Heart right ventricle (tissue), 16 donors: Measurements from ENCODE around the gene CSNK2A2. TPM values are rescaled to one million over a fixed set of nuclear protein-coding genes. Genes with fewer than 3 reads are reported as not detected.

Experiments used
- ATAC-seq, 8 donors: fragments of 200-7000 bp; cut with Tn5 transposase; one replicate each; pipeline ENCODE4 v1.9.1; 2020; ENCODE audit warnings: mild to moderate bottlenecking in 8 of 8, moderate library complexity in 8 of 8, moderate number of reproducible peaks in 1 of 8
- DNase-seq, 2 donors: peaks; one replicate each; pipeline ENCODE4 v3.0.0-alpha.2; 2020
- H3K27ac ChIP-seq, 10 donors: fragments of 200-600 bp; sonication (generic) in 2 of 10; one replicate each; pipeline versions ENCODE4 v1.5.0 to v1.8.0; 2020 to 2022; ENCODE audit warnings: mild to moderate bottlenecking in 3 of 10
- H3K27me3 ChIP-seq, 7 donors: fragments of 200-600 bp; one replicate each; pipeline ENCODE4 v1.8.0; 2021 to 2022; ENCODE audit warnings: mild to moderate bottlenecking in 2 of 7
- H3K36me3 ChIP-seq, 9 donors: fragments of 200-600 bp; sonication (generic) in 1 of 9; one replicate each; pipeline versions ENCODE4 v1.5.0 to v1.8.0; 2020 to 2022; ENCODE audit warnings: mild to moderate bottlenecking in 2 of 9
- H3K4me1 ChIP-seq, 9 donors: fragments of 200-600 bp; sonication (generic) in 1 of 9; one replicate each; pipeline versions ENCODE4 v1.5.0 to v1.8.0; 2020 to 2022; ENCODE audit warnings: mild to moderate bottlenecking in 4 of 9
- H3K4me3 ChIP-seq, 10 donors: fragments of 200-600 bp; sonication (generic) in 2 of 10; one replicate each; pipeline versions ENCODE4 v1.5.0 to v1.8.0; 2020 to 2022; ENCODE audit warnings: mild to moderate bottlenecking in 7 of 10, moderate library complexity in 2 of 10
- H3K9me3 ChIP-seq, 11 donors: fragments of 200-600 bp in 10 of 11; sonication (generic) in 2 of 11; one replicate each; pipeline versions ENCODE4 v1.5.0 to v1.8.0; 2013 to 2022; ENCODE audit warnings: mild to moderate bottlenecking in 2 of 11, control low read depth in 1 of 11, moderate library complexity in 1 of 11
- WGBS, 2 donors: extraction: QIAGEN DNeasy Blood & Tissue Kit; methylation state at CpG; one replicate each; pipeline ENCODE4 v1.1.7; 2013; ENCODE audit warnings: inconsistent platforms in 1 of 2; 5-methylcytosine and 5-hydroxymethylcytosine counted together
- intact Hi-C, 10 donors: fragments of 100-400 bp; cut with DNase I; formaldehyde crosslinking; loops; one replicate each; pipeline versions ENCODE4 v1.11.1 to v1.14.2; 2022
- polyA plus RNA-seq, 2 donors: library from polyadenylated mRNA; stranded (reverse); fragments of 200-250 nt; gene quantifications; one replicate each; pipeline ENCODE4 v1.2.3, GENCODE V29; 2013
- total RNA-seq, 10 donors: library from RNA; stranded (reverse); fragmentation: NEBNext Ultra II Directional in 3 of 10; extraction: Animal tissue kit (Norgen Biotek cat#: 25700) in 3 of 10; gene quantifications; one replicate each; pipeline versions ENCODE4 v1.2.1 to v1.2.4, GENCODE V29; 2021 to 2023
- TF ChIP-seq, protein P1 (sequence below), 9 donors: fragments of 200-600 bp; sonication (generic) in 2 of 9; IDR thresholded peaks; one replicate each; pipeline versions ENCODE4 v1.5.0 to v1.8.0; 2021 to 2022; ENCODE audit warnings: antibody characterized with exemption in 9 of 9, mild to moderate bottlenecking in 5 of 9, moderate library complexity in 1 of 9
- donor health status: Arrhythmogenic right ventricular cardiomyopathy.
- donor health status: ischemic (EF 13 %, LVEDD 7.1; RV severe dilation, severe dysfunction).
- donor health status: healthy with polysubstance abuse.
- donor health status: DM: no; HTN: yes; CAD: no.
- donor health status: DM: no; HTN: no; CAD: no.
- donor health status: ischemic (EF 25% LVEDD 6.9; RV normal size, moderate dysfunction).
- donor health status: ischemic (EF 25% LVEDD 5.7; RV mildly dilated, moderate dysfunction).
- donor health status: healthy.
- donor health status: DM: yes; HTN: yes; CAD: no.
- donor health status: Ischemic cardiomyopathy.
- donor health status: ischemic (EF 35%, LVEDD 5.7; RV mildly dilated, moderate dysfunction).
- donor health status: nonischemic (EF 11% LVEDD 7.7; RV severe dilation, severe dysfunction).
- donor health status: DM: yes; HTN: yes; CAD: no.
- donor health status: PGD.
- donor health status: ischemic (EF 29% LVEDD 5.4; RV normal size, mild dysfunction).
- donor health status: nonischemic (EF 23%, LVEDD 6.1; RV moderate dilation, normal function).

CSNK2A2 gene
- total and polyA plus RNA-seq, 12 donors, result 20.9 to 48.3 (median 35.2) TPM

DNA sequence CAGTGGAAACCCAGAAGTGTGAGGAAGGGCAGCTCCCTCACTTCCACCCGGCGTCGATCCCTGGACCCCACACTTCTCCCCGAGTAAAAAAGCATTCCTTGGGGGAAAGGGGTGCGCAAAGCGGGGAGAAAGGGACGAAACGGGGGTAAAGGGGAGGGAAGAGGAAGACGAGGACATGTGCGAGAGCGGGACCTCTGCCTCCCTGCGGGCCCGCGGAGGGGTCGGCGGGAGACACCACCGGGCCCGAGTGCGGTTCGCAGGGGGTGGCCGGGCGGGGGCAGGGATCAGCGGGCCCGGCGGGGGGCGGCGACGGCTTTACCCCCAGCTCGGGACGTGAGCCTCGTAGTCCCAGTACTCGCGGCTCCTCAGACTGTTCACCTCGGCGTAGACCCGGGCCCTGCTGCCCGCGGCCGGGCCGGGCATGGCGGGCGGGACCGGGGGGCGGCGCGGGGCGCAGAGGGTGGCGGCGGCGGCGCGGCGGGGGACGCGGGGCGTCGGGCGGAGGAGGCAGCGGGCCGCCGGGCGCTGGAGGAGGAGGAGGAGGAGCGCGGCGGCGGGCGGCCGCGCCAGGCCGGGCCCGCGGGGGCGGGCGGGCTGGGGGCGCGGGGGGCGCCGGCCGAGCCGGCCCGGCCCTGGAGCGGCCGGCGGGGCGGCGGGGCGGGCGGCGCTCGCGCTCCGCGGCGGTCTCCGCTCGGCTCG is 443 bp downstream of the CSNK2A2 start:
- peak in 1 of 2 donors; percentile 15 for DNase-seq
- intact Hi-C loops, result loop anchor here in 6 of 10 donors (2.0 to 10.0 kb wide), 5 partner anchors 70 to 175 kb away; partner anchors contain the start of genes MMP15 (in 4 of the 6) and CFAP20 (in 1 of the 6)

DNA sequence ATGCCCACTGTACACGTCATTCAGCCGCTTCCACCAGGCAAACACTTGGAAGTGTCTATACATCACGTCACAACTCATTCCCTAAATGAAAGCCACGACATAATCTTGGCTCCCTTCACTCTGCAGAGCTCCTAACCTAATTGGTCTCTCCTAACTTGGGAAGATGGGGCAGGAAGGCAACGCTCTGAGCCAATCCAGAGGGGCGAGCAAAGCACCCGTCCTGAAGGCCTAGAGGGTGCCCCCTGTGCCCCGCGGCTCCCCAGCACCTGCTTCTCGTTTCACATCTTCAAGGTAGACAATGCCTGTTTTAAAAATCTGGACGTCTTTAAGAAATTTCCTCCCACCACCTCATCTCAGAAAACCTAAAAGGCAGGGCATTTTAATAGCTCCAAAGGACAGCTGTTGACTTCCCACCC is 1.0 kb downstream of the CSNK2A2 start:
- DNase-seq, result no peak

More for the DNA sequence above, 443 bp downstream of the CSNK2A2 start:
- TF ChIP-seq, protein P1, sequence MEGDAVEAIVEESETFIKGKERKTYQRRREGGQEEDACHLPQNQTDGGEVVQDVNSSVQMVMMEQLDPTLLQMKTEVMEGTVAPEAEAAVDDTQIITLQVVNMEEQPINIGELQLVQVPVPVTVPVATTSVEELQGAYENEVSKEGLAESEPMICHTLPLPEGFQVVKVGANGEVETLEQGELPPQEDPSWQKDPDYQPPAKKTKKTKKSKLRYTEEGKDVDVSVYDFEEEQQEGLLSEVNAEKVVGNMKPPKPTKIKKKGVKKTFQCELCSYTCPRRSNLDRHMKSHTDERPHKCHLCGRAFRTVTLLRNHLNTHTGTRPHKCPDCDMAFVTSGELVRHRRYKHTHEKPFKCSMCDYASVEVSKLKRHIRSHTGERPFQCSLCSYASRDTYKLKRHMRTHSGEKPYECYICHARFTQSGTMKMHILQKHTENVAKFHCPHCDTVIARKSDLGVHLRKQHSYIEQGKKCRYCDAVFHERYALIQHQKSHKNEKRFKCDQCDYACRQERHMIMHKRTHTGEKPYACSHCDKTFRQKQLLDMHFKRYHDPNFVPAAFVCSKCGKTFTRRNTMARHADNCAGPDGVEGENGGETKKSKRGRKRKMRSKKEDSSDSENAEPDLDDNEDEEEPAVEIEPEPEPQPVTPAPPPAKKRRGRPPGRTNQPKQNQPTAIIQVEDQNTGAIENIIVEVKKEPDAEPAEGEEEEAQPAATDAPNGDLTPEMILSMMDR (IDR thresholded peaks at IDR 0.05), result no peak
- H3K4me1 ChIP-seq, result peaks cover 0 to 30% (median 21%) of the 10 kb centered on the region in 9 donors
- peak in 4 of 8 donors; percentile 16 to 45 (median 29) for ATAC-seq
- peak overlapping the region; percentile 75 to 92 (median 86) for H3K4me3 ChIP-seq
- peaks cover 0 to 8% (median 0%) of the 10 kb centered on the region in 7 donors for H3K27me3 ChIP-seq
- peaks cover 0 to 41% (median 14%) of the 10 kb centered on the region in 9 donors for H3K36me3 ChIP-seq
- H3K9me3 ChIP-seq, result no peaks in the 10 kb centered on the region
- H3K27ac ChIP-seq, result peak overlapping the region in 9 of 10 donors; percentile 21 to 78 (median 66)
- WGBS, 2 donors, result 0 to 1% methylated on average over 38 to 84 of the region's 97 CpGs

DNA sequence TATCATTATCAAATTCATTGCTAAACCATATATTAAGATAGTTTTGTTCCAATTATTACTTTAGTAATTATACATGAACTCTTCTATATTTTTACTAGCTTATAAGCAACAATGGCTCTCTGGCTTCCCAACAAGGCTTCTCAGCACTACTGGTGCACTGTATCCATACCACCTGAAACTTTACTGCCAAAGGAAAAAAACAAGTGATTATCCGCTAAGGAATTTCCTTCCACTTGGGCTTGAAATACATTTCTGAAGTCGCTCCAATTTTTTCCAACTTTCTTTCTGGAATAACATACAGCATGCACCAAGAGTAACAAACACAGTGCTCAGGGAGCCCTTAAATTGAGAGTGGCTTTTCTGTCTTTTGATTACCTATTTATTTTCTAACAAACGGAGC is 2.1 kb downstream of the CSNK2A2 start:
- Histone ChIP-seq H3K36me3 (peaks cover 0 to 58% (median 23%) of the 10 kb centered on the region in 9 donors), H3K9me3 (no peaks in the 10 kb centered on the region), H3K27me3 (no peaks in the 10 kb centered on the region), H3K27ac (no peak overlapping the region), H3K4me1 (peaks cover 0 to 30% (median 21%) of the 10 kb centered on the region in 9 donors), H3K4me3 (no peak overlapping the region)
- TF ChIP-seq, protein P1 (IDR thresholded peaks at IDR 0.05), result no peak
- WGBS, 2 donors, result 82 to 84% methylated on average over 3 of the region's 3 CpGs
- intact Hi-C loops, result loop anchor here in 6 of 10 donors (2.0 to 10.0 kb wide), 5 partner anchors 68 to 173 kb away; partner anchors contain the start of genes MMP15 (in 4 of the 6) and CFAP20 (in 1 of the 6)
- ATAC-seq (no peak), DNase-seq (no peak)

More for the DNA sequence above, 1.0 kb downstream of the CSNK2A2 start:
- peak in 7 of 8 donors; percentile 11 to 66 (median 59) for ATAC-seq
- 7 to 13% methylated on average over 11 of the region's 11 CpGs for WGBS, 2 donors
- Histone ChIP-seq H3K4me1 (peaks cover 0 to 30% (median 21%) of the 10 kb centered on the region in 9 donors), H3K27ac (peak overlapping the region in 9 of 10 donors; percentile 21 to 78 (median 66)), H3K27me3 (peaks cover 0 to 4% (median 0%) of the 10 kb centered on the region in 7 donors), H3K36me3 (peaks cover 0 to 47% (median 18%) of the 10 kb centered on the region in 9 donors), H3K4me3 (peak overlapping the region; percentile 75 to 92 (median 86)), H3K9me3 (no peaks in the 10 kb centered on the region)
- TF ChIP-seq, protein P1 (IDR thresholded peaks at IDR 0.05), result no peak
- intact Hi-C loops, result loop anchor here in 6 of 10 donors (2.0 to 10.0 kb wide), 5 partner anchors 70 to 175 kb away; partner anchors contain the start of genes MMP15 (in 4 of the 6) and CFAP20 (in 1 of the 6)

DNA sequence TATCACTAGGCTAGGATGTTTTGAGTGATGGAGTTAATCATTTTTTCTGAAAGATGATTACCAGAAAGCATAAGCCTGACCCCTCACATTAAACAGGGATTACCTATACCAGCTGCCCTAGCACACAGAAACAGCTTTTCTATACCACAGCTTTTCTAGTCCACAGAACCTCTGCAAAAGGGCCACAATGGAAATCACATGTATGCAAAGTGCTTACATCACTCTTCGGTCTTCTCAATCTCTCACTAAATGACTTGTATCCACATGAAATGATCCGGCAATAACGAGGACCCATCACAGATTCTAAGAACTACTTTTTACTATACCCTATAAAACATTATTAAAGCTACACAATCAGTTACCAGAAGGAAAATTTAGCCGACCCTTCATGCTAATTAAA is 2.6 kb downstream of the CSNK2A2 start:
- no peak for ATAC-seq
- TF ChIP-seq, protein P1 (IDR thresholded peaks at IDR 0.05), result no peak
- Histone ChIP-seq H3K27me3 (no peaks in the 10 kb centered on the region), H3K9me3 (no peaks in the 10 kb centered on the region), H3K36me3 (peaks cover 0 to 62% (median 27%) of the 10 kb centered on the region in 9 donors), H3K4me1 (peaks cover 0 to 30% (median 22%) of the 10 kb centered on the region in 9 donors), H3K27ac (no peak overlapping the region), H3K4me3 (no peak overlapping the region)
- WGBS, 2 donors, result 83 to 89% methylated on average over 4 of the region's 4 CpGs
- DNase-seq, result no peak
- intact Hi-C loops, result loop anchor here in 5 of 10 donors (5.0 to 10.0 kb wide), 4 partner anchors 68 to 173 kb away; partner anchors contain the start of genes MMP15 (in 4 of the 5) and CFAP20 (in 1 of the 5)
